Smooth muscle cell of the brain vasculature (primary cell): ENCODE results near the gene SLC7A14.

Experiments used
- DNase-seq: peaks from one replicate; pipeline ENCODE4 v3.0.0-alpha.2; 2012; ENCODE audit warnings: low read depth, low spot score

SLC7A14 gene

GRCh38 chr3:170428095-170428494, 157.8 kb downstream of the SLC7A14 start:
- DNase-seq, result no peak

GRCh38 chr3:170426240-170426797, 159.6 kb downstream of the SLC7A14 start:
- no peak for DNase-seq

- DNase-seq, result no peak
Measured at GRCh38 chr3:170425491-170426239, 160.2 kb downstream of the SLC7A14 start.

DNA sequence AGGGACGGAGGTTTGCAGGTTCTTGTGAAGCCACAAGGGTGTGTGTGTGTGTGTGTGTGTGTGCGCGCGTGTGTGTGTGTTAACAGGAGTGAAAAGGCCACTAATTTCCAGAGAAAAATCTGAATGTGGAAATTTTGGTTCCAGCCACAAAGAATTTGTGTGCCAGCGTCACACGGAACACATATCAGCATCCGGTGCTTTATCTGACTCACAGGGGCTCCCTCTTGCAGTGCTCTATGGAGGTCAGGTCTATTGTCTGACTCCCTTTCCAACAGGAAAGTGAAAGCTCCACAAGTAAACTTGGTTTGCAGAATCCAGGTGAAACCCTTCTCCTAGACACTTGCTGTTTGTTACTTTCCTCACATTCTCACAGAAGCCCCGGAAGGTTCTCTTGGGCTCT, 161.0 kb downstream of the SLC7A14 start:
- DNase-seq, result no peak

- no peak for DNase-seq
Measured at GRCh38 chr3:170423001-170423615, 162.8 kb downstream of the SLC7A14 start.

DNA sequence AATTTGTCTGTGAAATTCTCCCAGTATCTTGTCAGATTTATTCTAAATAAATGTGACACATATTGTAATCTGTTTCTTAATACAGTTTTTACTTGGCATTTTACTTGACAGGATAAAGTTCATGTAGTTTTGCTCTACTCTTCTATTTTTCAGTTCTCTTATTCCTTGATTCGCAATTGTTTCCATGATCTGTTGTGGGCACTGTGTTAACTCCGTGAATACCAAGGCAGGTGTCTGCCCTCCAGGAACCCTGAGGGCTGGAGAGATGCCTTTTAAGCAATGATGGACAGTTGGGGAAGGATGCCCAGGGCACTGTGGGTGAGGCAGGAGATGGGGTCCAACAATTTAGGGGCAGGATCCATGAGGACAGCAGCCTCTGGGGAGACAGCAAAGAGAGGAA, 164.1 kb downstream of the SLC7A14 start:
- DNase-seq, result no peak

DNA sequence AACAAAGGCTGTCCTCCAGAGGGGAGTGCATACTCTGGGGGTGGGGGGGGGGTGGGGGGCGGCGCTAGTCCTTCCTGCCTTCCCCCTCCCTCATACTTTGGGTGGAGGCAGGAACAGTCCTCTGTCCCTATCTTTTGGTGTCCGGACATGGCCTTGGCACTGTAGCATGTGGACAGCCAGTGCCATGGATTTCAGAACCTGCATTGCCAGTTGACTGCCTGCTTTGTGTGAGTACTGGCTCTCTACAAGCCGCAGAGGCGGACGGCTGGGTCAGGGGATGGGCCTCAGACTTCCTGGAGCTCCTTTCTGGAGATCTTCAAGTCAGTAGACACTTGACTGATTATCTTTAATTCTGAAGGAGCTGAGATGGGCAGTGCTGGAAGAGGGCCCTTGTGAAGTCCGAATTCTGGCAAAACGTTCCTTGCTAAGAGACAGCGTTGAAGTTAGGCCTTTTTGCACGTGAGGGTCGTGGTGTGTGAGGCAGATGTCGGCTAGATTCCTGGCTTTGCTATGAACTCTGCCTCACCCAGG, 164.7 kb downstream of the SLC7A14 start:
- DNase-seq, result no peak

DNA sequence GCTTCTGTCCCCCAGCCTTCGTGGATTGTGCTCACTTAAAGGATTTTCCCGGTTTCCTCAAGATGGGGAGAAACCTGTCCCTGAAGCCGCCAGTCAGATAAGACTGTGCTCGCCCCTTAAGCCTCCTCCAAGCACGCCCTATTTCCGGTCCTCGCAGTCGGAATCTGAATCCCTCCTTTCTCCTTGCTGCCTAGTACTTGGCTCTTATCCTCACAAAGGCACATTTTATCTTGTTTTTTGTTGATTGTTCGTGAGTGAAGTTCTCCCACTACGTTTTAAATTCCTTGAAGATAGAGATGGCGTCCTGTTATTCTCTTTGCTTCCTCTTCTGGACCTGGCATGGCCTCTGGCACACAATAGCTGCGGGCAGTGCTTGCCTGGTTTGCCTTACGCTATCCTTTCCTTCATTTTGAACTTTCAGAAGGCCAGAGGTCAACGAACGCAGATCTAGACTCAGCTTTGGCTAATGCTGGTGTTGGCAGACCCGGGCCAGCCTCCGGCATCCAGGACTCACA, 165.5 kb downstream of the SLC7A14 start:
- no peak for DNase-seq

DNA sequence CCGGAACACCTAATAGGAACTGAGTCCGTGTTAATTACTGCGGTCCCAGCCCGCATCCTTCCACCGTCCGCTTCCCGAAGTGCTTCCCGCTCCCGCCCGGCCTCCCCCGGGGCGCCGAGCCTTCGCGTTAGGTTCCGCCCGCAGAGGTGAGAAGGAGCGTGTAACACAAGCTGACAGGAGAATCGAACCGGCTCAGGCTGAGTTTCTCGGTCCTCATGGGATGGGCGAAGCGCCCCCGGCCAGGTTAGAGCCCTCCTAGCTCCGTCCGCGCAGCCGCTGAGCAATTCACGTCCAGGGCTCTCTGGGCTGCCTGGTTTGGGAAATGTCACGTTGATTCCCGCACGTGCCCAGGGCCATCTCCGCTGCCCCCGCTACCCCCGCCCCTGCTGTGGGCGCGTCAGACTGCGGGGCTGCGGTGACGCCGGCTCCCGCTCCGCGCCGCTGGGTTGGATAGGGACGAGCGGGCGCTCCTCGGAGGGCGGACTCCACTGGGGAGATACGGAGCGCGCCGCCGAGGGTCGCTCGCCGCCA, 166.3 kb downstream of the SLC7A14 start:
- no peak for DNase-seq

DNA sequence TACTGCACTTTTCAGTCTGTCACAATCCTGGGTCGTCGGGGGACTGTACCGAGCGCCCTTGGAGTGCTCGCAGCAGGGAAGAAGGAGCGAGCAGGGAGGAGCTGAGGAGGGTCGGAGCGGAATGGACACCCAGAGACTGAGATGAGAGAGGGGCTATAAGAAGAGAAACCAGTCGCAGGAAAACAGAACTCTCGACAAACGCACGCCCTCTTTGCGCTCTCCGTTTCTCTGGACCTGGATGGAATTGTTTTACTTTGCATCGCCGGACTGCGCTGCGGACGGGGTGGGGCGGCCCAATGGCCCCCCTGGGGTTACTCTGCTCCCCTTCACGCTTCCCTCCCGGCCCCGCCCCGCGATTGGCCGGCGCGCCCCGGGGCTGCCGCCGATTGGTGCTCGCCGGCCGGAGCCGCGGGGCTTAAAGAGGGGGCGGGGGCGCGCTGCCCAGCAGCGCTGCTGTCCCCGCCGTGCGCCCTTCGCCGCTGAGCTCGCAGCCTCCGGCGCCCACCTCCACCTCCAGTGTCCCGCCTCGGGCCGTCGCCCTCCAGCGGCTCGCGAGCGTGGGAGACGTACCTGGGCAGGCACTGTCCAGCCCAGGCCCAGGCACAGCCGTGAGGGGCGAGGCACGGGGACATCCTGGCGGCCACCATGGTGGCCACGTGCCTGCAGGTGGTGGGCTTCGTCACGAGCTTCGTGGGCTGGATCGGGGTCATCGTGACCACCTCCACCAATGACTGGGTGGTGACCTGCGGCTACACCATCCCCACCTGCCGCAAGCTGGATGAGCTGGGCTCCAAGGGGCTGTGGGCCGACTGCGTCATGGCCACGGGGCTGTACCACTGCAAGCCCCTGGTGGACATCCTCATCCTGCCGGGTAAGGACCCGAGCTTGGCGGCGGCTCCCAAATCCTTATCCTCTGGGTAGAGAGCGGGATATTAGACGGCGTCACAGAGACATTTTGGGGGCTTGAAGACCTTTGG, 167.2 kb downstream of the SLC7A14 start, which contains the start of gene CLDN11:
Gene CLDN11, plus strand, starts transcription at position 447 of the 977 bp plus-strand sequence. Its CDS starts 199 bp downstream, at position 646.
- peak; percentile 57 for DNase-seq

- DNase-seq, result no peak
Measured at GRCh38 chr3:170417090-170417489, 168.8 kb downstream of the SLC7A14 start.

GRCh38 chr3:170414202-170414663, 171.6 kb downstream of the SLC7A14 start:
- DNase-seq, result peak; percentile 59

DNA sequence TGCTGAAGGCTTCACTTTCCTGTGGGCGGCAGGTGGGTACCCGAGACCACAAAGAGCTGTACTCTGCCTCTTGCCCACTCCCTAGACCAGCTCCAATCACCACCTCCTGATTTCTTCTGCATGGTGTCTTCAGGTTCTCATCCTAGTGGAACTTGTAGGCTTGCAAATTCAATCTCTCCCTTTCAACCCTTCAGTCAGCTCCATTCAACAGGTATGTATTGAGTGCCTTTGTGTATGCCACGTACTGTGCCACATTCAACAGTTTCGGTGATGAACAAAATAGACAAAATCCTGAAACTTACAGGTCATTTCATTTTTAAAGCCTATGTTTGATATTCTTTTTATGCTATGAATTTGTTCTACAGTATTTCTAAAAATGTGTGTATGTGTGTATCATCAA, 172.6 kb downstream of the SLC7A14 start:
- no peak for DNase-seq

- no peak for DNase-seq
Measured at GRCh38 chr3:170410428-170411029, 175.3 kb downstream of the SLC7A14 start.
